ENCODE measurements around the gene RCBTB2. TPM values are rescaled to one million over a fixed set of nuclear protein-coding genes. Genes with fewer than 3 reads are reported as not detected.

Gene RCBTB2
- total RNA-seq, 6 experiments from 2014 or later = 6.6 to 9.3 (median 7.5) TPM

GRCh38 chr13:48560657-48561337, 27.9 kb upstream of the RCBTB2 start:
- H3K36me3 Mint-ChIP-seq (ENCODE audit: low read depth) = peaks cover 3% of the 10 kb centered on the region
- no peak overlapping the region for H3K27ac Mint-ChIP-seq
- no peak overlapping the region for H3K4me3 Mint-ChIP-seq
- peaks cover 31% of the 10 kb centered on the region for H3K4me1 Mint-ChIP-seq (ENCODE audit: low read depth)
- peaks cover 2% of the 10 kb centered on the region for H3K9me3 Mint-ChIP-seq
- H3K27me3 Mint-ChIP-seq (ENCODE audit: insufficient read depth) = no peaks in the 10 kb centered on the region; the same call in 1 of the 2 replicates
- DNase-seq = no peak
- no peak for TF ChIP-seq CTCF (IDR thresholded peaks at IDR 0.05)

- Mint-ChIP-seq H3K27me3 (ENCODE audit: insufficient read depth) (no peaks in the 10 kb centered on the region; the same call in 1 of the 2 replicates), H3K4me3 (no peak overlapping the region), H3K27ac (no peak overlapping the region), H3K36me3 (ENCODE audit: low read depth) (peaks cover 10% of the 10 kb centered on the region), H3K4me1 (ENCODE audit: low read depth) (peaks cover 31% of the 10 kb centered on the region), H3K9me3 (peaks cover 10% of the 10 kb centered on the region)
- no peak for DNase-seq
- no peak for TF ChIP-seq CTCF (IDR thresholded peaks at IDR 0.05)
Observed at GRCh38 chr13:48559638-48560320, 26.9 kb upstream of the RCBTB2 start.

- H3K27me3 Mint-ChIP-seq (ENCODE audit: insufficient read depth) = no peaks in the 10 kb centered on the region; the same call in 1 of the 2 replicates
- DNase-seq = no peak
- H3K4me1 Mint-ChIP-seq (ENCODE audit: low read depth) = peaks cover 23% of the 10 kb centered on the region
- H3K27ac Mint-ChIP-seq = no peak overlapping the region
- no peak for TF ChIP-seq CTCF (IDR thresholded peaks at IDR 0.05)
- peaks cover 10% of the 10 kb centered on the region for H3K36me3 Mint-ChIP-seq (ENCODE audit: low read depth)
- H3K9me3 Mint-ChIP-seq = peaks cover 10% of the 10 kb centered on the region
- no peak overlapping the region for H3K4me3 Mint-ChIP-seq
Observed at GRCh38 chr13:48556817-48557216, 23.9 kb upstream of the RCBTB2 start.

DNA sequence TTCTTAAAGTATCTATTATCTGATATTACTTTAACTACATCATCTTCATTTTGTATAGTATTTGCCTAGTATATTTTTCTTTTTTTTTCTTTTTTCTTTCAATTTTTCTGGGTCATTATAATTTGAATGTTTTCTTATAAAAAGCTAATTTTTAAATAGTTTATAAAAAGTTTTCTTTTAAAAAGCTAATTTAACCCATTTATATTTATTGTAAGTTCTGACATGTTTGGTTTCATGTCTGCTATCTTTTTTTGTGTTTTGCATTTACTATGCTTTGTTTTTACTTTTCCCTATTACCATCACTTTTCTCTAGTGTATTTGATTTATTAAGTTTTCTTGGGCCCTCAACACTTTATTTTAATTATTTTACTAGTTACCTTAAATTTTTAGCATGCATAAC, 22.6 kb upstream of the RCBTB2 start:
- TF ChIP-seq CTCF (IDR thresholded peaks at IDR 0.05) = no peak
- no peak for DNase-seq
- H3K36me3 Mint-ChIP-seq (ENCODE audit: low read depth) = peaks cover 10% of the 10 kb centered on the region
- H3K9me3 Mint-ChIP-seq = peaks cover 11% of the 10 kb centered on the region
- peaks cover 15% of the 10 kb centered on the region for H3K4me1 Mint-ChIP-seq (ENCODE audit: low read depth)
- H3K27ac Mint-ChIP-seq = no peak overlapping the region
- no peaks in the 10 kb centered on the region; the same call in 1 of the 2 replicates for H3K27me3 Mint-ChIP-seq (ENCODE audit: insufficient read depth)
- no peak overlapping the region for H3K4me3 Mint-ChIP-seq

DNA sequence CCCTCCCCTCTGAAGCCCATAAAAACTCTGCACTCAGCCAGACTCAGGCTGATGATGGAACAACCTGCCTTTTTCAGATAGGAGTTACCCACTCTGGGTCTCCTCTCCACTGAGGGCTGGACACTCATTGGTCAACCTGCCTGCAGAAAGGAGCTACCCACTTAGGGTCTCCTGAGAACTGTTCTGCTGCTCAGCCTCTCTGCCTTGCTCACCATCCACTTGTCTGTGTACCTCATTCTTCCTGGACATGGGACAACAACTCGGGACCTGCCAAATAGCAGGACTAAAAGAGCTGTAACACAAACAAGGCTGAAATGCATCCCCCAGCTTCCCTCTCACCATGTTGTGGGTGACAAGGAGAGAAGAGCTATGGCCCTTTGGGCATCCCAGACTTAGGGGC, 18.4 kb upstream of the RCBTB2 start:
- Mint-ChIP-seq H3K4me3 (no peak overlapping the region), H3K9me3 (peaks cover 14% of the 10 kb centered on the region), H3K27ac (no peak overlapping the region), H3K36me3 (ENCODE audit: low read depth) (peaks cover 10% of the 10 kb centered on the region), H3K4me1 (ENCODE audit: low read depth) (no peaks in the 10 kb centered on the region), H3K27me3 (ENCODE audit: insufficient read depth) (peaks cover 1% of the 10 kb centered on the region)
- no peak for TF ChIP-seq CTCF (IDR thresholded peaks at IDR 0.05)
- DNase-seq = no peak

All from HFFc6 (cell line).